Naive thymus-derived CD8-positive, alpha-beta T cell (primary cell): ENCODE measurements around the gene IRX1. TPM values are rescaled to one million over a fixed set of nuclear protein-coding genes. Genes with fewer than 3 reads are reported as not detected.
A peak's percentile ranks its signal among the peaks of the same experiment; 100 is the strongest.

Source experiments
- ATAC-seq, 2 donors: fragments of 150-1000 bp; cut with Tn5 transposase in 1 of 2; sonication (Bioruptor Pico), chemical (Tn5 transposase) in 1 of 2; 1 replicate in 1 of 2; 2 replicates in 1 of 2; pipeline ENCODE4 v1.10.0; 2021; ENCODE audit warnings: mild to moderate bottlenecking in 2 of 2, moderate library complexity in 2 of 2
- POLR2A ChIA-PET: fragments of 350-600 bp; sonication (Branson Sonifier 250); formaldehyde crosslinking; loops from one replicate; lab custom pipeline; 2021; ENCODE audit warnings: antibody characterized with exemption; lab: Charles Lee
- DNase-seq, 10 donors: peaks; one replicate each; pipeline versions ENCODE4 v3.0.0 to v3.0.0-alpha.2; 2020 to 2022
- H3K27ac Mint-ChIP-seq, 10 donors: one replicate each; pipeline ENCODE4 v1.8.0; 2020 to 2022; ENCODE audit warnings: mild to moderate bottlenecking in 10 of 10, mixed read lengths in 10 of 10, moderate library complexity in 4 of 10, inconsistent platforms in 1 of 10
- H3K27me3 Mint-ChIP-seq, 5 donors: one replicate each; pipeline ENCODE4 v1.8.0; 2021 to 2022; ENCODE audit warnings: mixed read lengths in 5 of 5
- H3K36me3 Mint-ChIP-seq, 3 donors: one replicate each; pipeline ENCODE4 v1.8.0; 2020 to 2022; ENCODE audit warnings: mixed read lengths in 3 of 3, mild to moderate bottlenecking in 2 of 3, inconsistent platforms in 1 of 3
- H3K4me1 Mint-ChIP-seq, 4 donors: one replicate each; pipeline ENCODE4 v1.8.0; 2021 to 2022; ENCODE audit warnings: mixed read lengths in 4 of 4
- H3K4me3 Mint-ChIP-seq, 10 donors: one replicate each; pipeline ENCODE4 v1.8.0; 2020 to 2022; ENCODE audit warnings: mild to moderate bottlenecking in 10 of 10, mixed read lengths in 10 of 10, moderate library complexity in 6 of 10, inconsistent platforms in 1 of 10
- H3K9me3 Mint-ChIP-seq, 9 donors: one replicate each; pipeline ENCODE4 v1.8.0; 2020 to 2022; ENCODE audit warnings: mixed read lengths in 9 of 9, mild to moderate bottlenecking in 3 of 9, inconsistent platforms in 1 of 9, moderate library complexity in 1 of 9
- polyA plus RNA-seq, 3 donors: library from polyadenylated mRNA; unstranded; fragments of 300-500 nt; fragmentation: Illumina TruSeq; gene quantifications; one replicate each; pipeline ENCODE4 v1.2.3, GENCODE V29; 2021
- total RNA-seq, 8 experiments: library from RNA in 2 of 8; stranded (reverse) in 2 of 8; gene quantifications; one replicate each; pipeline ENCODE4 v1.2.3 and lab custom pipeline; 2021 to 2026

Gene IRX1
- total and polyA plus RNA-seq, 5 experiments from 2014 or later: not detected

GRCh38 chr5:3596261-3596825 is 711 bp downstream of the IRX1 start:
- Mint-ChIP-seq H3K4me1 (peaks cover 6 to 20% (median 11%) of the 10 kb centered on the region in 4 donors), H3K9me3 (peaks cover 0 to 10% (median 0%) of the 10 kb centered on the region in 9 donors), H3K4me3 (peak overlapping the region in 1 of 10 donors; percentile 34), H3K36me3 (peaks cover 5 to 11% (median 10%) of the 10 kb centered on the region in 3 donors), H3K27ac (no peak overlapping the region), H3K27me3 (peaks cover 33 to 73% (median 49%) of the 10 kb centered on the region in 5 donors)
- POLR2A ChIA-PET: no interaction called here
- DNase-seq: no peak
- ATAC-seq: no peak

GRCh38 chr5:3596857-3597166 is 1.2 kb downstream of the IRX1 start:
- no peak overlapping the region for H3K27ac Mint-ChIP-seq
- POLR2A ChIA-PET: no interaction called here
- peaks cover 0 to 9% (median 0%) of the 10 kb centered on the region in 9 donors for H3K9me3 Mint-ChIP-seq
- ATAC-seq (no peak), DNase-seq (no peak)
- peaks cover 37 to 75% (median 53%) of the 10 kb centered on the region in 5 donors for H3K27me3 Mint-ChIP-seq
- peaks cover 6 to 15% (median 13%) of the 10 kb centered on the region in 3 donors for H3K36me3 Mint-ChIP-seq
- peak overlapping the region in 1 of 10 donors; percentile 34 for H3K4me3 Mint-ChIP-seq
- H3K4me1 Mint-ChIP-seq: peaks cover 8 to 24% (median 14%) of the 10 kb centered on the region in 4 donors

GRCh38 chr5:3597167-3598007 is 1.8 kb downstream of the IRX1 start:
- POLR2A ChIA-PET: no interaction called here
- Mint-ChIP-seq H3K27me3 (peaks cover 39 to 74% (median 55%) of the 10 kb centered on the region in 5 donors), H3K27ac (no peak overlapping the region), H3K36me3 (peaks cover 6 to 16% (median 14%) of the 10 kb centered on the region in 3 donors), H3K4me3 (no peak overlapping the region), H3K9me3 (peaks cover 0 to 7% (median 0%) of the 10 kb centered on the region in 9 donors), H3K4me1 (peaks cover 10 to 27% (median 16%) of the 10 kb centered on the region in 4 donors)
- ATAC-seq: no peak
- DNase-seq: no peak

GRCh38 chr5:3598207-3598606 is 2.6 kb downstream of the IRX1 start:
- Mint-ChIP-seq H3K4me1 (peaks cover 10 to 27% (median 18%) of the 10 kb centered on the region in 4 donors), H3K9me3 (peaks cover 0 to 7% (median 0%) of the 10 kb centered on the region in 9 donors), H3K27me3 (peaks cover 35 to 71% (median 51%) of the 10 kb centered on the region in 5 donors), H3K36me3 (peaks cover 6 to 16% (median 16%) of the 10 kb centered on the region in 3 donors), H3K27ac (peak overlapping the region in 1 of 10 donors; percentile 6), H3K4me3 (peak overlapping the region in 1 of 10 donors; percentile 40)
- POLR2A ChIA-PET: no interaction called here
- ATAC-seq (no peak), DNase-seq (no peak)

GRCh38 chr5:3598769-3599211 is 3.2 kb downstream of the IRX1 start:
- Mint-ChIP-seq H3K27ac (no peak overlapping the region), H3K4me1 (peaks cover 8 to 24% (median 16%) of the 10 kb centered on the region in 4 donors), H3K36me3 (peaks cover 6 to 16% (median 14%) of the 10 kb centered on the region in 3 donors), H3K9me3 (peaks cover 0 to 7% (median 0%) of the 10 kb centered on the region in 9 donors), H3K27me3 (peaks cover 36 to 72% (median 52%) of the 10 kb centered on the region in 5 donors), H3K4me3 (no peak overlapping the region)
- ATAC-seq: no peak
- DNase-seq: no peak
- POLR2A ChIA-PET: no interaction called here

GRCh38 chr5:3599226-3600105 is 3.8 kb downstream of the IRX1 start:
- H3K27ac Mint-ChIP-seq: peak overlapping the region in 1 of 10 donors; percentile 40

GRCh38 chr5:3600106-3601060 is 4.8 kb downstream of the IRX1 start:
- Mint-ChIP-seq H3K27ac (peak overlapping the region in 1 of 10 donors; percentile 29), H3K27me3 (peaks cover 33 to 78% (median 60%) of the 10 kb centered on the region in 5 donors), H3K9me3 (peaks cover 0 to 10% (median 0%) of the 10 kb centered on the region in 9 donors), H3K36me3 (peaks cover 6 to 16% (median 10%) of the 10 kb centered on the region in 3 donors), H3K4me3 (no peak overlapping the region), H3K4me1 (peaks cover 6 to 22% (median 13%) of the 10 kb centered on the region in 4 donors)
- ATAC-seq: no peak
- POLR2A ChIA-PET: no interaction called here
- DNase-seq: no peak

More at GRCh38 chr5:3599226-3600105, 3.8 kb downstream of the IRX1 start:
- Mint-ChIP-seq H3K4me1 (peaks cover 6 to 22% (median 13%) of the 10 kb centered on the region in 4 donors), H3K36me3 (peaks cover 6 to 16% (median 10%) of the 10 kb centered on the region in 3 donors), H3K27me3 (peaks cover 31 to 72% (median 51%) of the 10 kb centered on the region in 5 donors), H3K9me3 (peaks cover 0 to 10% (median 0%) of the 10 kb centered on the region in 9 donors), H3K4me3 (peak overlapping the region in 1 of 10 donors; percentile 54)
- no peak for DNase-seq
- POLR2A ChIA-PET: no interaction called here
- no peak for ATAC-seq

- peaks cover 6 to 16% (median 10%) of the 10 kb centered on the region in 3 donors for H3K36me3 Mint-ChIP-seq
- H3K9me3 Mint-ChIP-seq: peaks cover 0 to 10% (median 0%) of the 10 kb centered on the region in 9 donors
- peaks cover 35 to 83% (median 65%) of the 10 kb centered on the region in 5 donors for H3K27me3 Mint-ChIP-seq
- no peak for DNase-seq
- POLR2A ChIA-PET: no interaction called here
- no peak for ATAC-seq
- no peak overlapping the region for H3K27ac Mint-ChIP-seq
- peak overlapping the region in 5 of 10 donors; percentile 1 to 46 (median 26) for H3K4me3 Mint-ChIP-seq
- H3K4me1 Mint-ChIP-seq: peaks cover 6 to 22% (median 13%) of the 10 kb centered on the region in 4 donors
These were observed 5.6 kb downstream of the IRX1 start for GRCh38 chr5:3601061-3601710.

- Mint-ChIP-seq H3K36me3 (peaks cover 6 to 16% (median 7%) of the 10 kb centered on the region in 3 donors), H3K4me3 (peak overlapping the region in 4 of 10 donors; percentile 1 to 48 (median 26)), H3K9me3 (peaks cover 0 to 9% (median 0%) of the 10 kb centered on the region in 9 donors), H3K27me3 (peaks cover 34 to 90% (median 68%) of the 10 kb centered on the region in 5 donors), H3K27ac (peak overlapping the region in 2 of 10 donors; percentile 68 to 79), H3K4me1 (peaks cover 6 to 25% (median 15%) of the 10 kb centered on the region in 4 donors)
- DNase-seq (no peak), ATAC-seq (no peak)
- POLR2A ChIA-PET: no interaction called here
These were observed 6.5 kb downstream of the IRX1 start for GRCh38 chr5:3601911-3602782.
